Thoracic aorta (tissue), 2 donors: ENCODE measurements around the gene HTR2B. TPM values are rescaled to one million over a fixed set of nuclear protein-coding genes. Genes with fewer than 3 reads are reported as not detected.

Experiments
- ATAC-seq: fragments of 150-250 bp; one replicate; pipeline ENCODE4 v1.8.0; 2017; ENCODE audit warnings: low read depth; ENCODE audit not compliant: insufficient number of reproducible peaks, low FRiP score
- DNase-seq: peaks from one replicate; pipeline ENCODE4 v3.0.0-alpha.2; 2020; ENCODE audit warnings: low spot score
- H3K27ac ChIP-seq, 2 donors: fragments of 200-600 bp; sonication (generic); 1 replicate in 1 of 2; 2 replicates in 1 of 2; pipeline ENCODE4 v1.5.1; 2016; ENCODE audit warnings: mild to moderate bottlenecking in 2 of 2, moderate library complexity in 2 of 2
- H3K27me3 ChIP-seq: fragments of 200-600 bp; sonication (generic); replicated peaks from 2 replicates; pipeline ENCODE4 v1.6.0; 2016; ENCODE audit warnings: mild to moderate bottlenecking; ENCODE audit not compliant: insufficient read depth
- H3K36me3 ChIP-seq: fragments of 200-600 bp; sonication (generic); one replicate; pipeline ENCODE4 v1.5.1; 2016
- H3K4me1 ChIP-seq, 2 donors: fragments of 200-600 bp; sonication (generic); 1 replicate in 1 of 2; 2 replicates in 1 of 2; pipeline versions ENCODE4 v1.5.1 to v1.6.0; 2016; ENCODE audit warnings: low read depth in 2 of 2, mild to moderate bottlenecking in 1 of 2; ENCODE audit not compliant: control insufficient read depth in 1 of 2
- H3K4me3 ChIP-seq: fragments of 200-600 bp; sonication (generic); 2 replicates; pipeline ENCODE4 v1.5.1; 2016; ENCODE audit warnings: mild to moderate bottlenecking
- H3K9me3 ChIP-seq: fragments of 200-600 bp; sonication (generic); 2 replicates; pipeline ENCODE4 v1.5.1; 2016
- CTCF ChIP-seq: fragments of 200-600 bp; sonication (generic); IDR thresholded peaks from one replicate; pipeline ENCODE4 v1.5.1; 2019; ENCODE audit warnings: antibody characterized with exemption
- total RNA-seq, 2 donors: library from RNA; depleted of rRNA; stranded (reverse); fragments of >200 nt; gene quantifications; one replicate each; pipeline versions ENCODE4 v1.1.0 to v1.2.3, GENCODE V29; 2016

The HTR2B gene
- total RNA-seq, 2 donors from 2014 or later: 2.8 to 9.2 TPM

- no peaks in the 10 kb centered on the region for H3K36me3 ChIP-seq
- DNase-seq: no peak
- TF ChIP-seq CTCF: no peak
- H3K9me3 ChIP-seq: no peaks in the 10 kb centered on the region
- H3K27ac ChIP-seq: no peak overlapping the region
- H3K4me3 ChIP-seq: no peak overlapping the region
- no peak for ATAC-seq
- H3K4me1 ChIP-seq: peaks cover 0 to 20% of the 10 kb centered on the region in 2 donors
- H3K27me3 ChIP-seq: no peaks in the 10 kb centered on the region
Observed at GRCh38 chr2:231117922-231118613, 6.8 kb downstream of the HTR2B start.

GRCh38 chr2:231117148-231117547, 7.7 kb downstream of the HTR2B start:
- H3K27me3 ChIP-seq: no peaks in the 10 kb centered on the region
- H3K36me3 ChIP-seq: no peaks in the 10 kb centered on the region
- ATAC-seq (no peak), DNase-seq (no peak)
- H3K9me3 ChIP-seq: no peaks in the 10 kb centered on the region
- TF ChIP-seq CTCF: no peak
- H3K4me3 ChIP-seq: no peak overlapping the region
- peaks cover 2 to 25% of the 10 kb centered on the region in 2 donors for H3K4me1 ChIP-seq
- no peak overlapping the region for H3K27ac ChIP-seq

- H3K27me3 ChIP-seq: no peaks in the 10 kb centered on the region
- no peak overlapping the region for H3K4me3 ChIP-seq
- TF ChIP-seq CTCF: no peak
- no peaks in the 10 kb centered on the region for H3K36me3 ChIP-seq
- no peak overlapping the region for H3K27ac ChIP-seq
- H3K4me1 ChIP-seq: peaks cover 15 to 40% of the 10 kb centered on the region in 2 donors
- no peaks in the 10 kb centered on the region for H3K9me3 ChIP-seq
- no peak for ATAC-seq
- no peak for DNase-seq
Observed at GRCh38 chr2:231115651-231116050, 9.2 kb downstream of the HTR2B start.

- H3K27me3 ChIP-seq: no peaks in the 10 kb centered on the region
- H3K4me3 ChIP-seq: no peak overlapping the region
- ATAC-seq: no peak
- H3K9me3 ChIP-seq: no peaks in the 10 kb centered on the region
- TF ChIP-seq CTCF: no peak
- H3K36me3 ChIP-seq: peaks cover 5% of the 10 kb centered on the region
- peaks cover 18 to 37% of the 10 kb centered on the region in 2 donors for H3K4me1 ChIP-seq
- H3K27ac ChIP-seq: no peak overlapping the region
- DNase-seq: no peak
Observed at GRCh38 chr2:231113489-231113888, 11.4 kb downstream of the HTR2B start.

GRCh38 chr2:231111987-231112386, 12.9 kb downstream of the HTR2B start:
- DNase-seq (no peak), ATAC-seq (no peak)

More at GRCh38 chr2:231111987-231112386, 12.9 kb downstream of the HTR2B start:
- Histone ChIP-seq H3K4me1 (peaks cover 24 to 35% of the 10 kb centered on the region in 2 donors), H3K36me3 (peaks cover 6% of the 10 kb centered on the region), H3K27me3 (no peaks in the 10 kb centered on the region), H3K4me3 (no peak overlapping the region), H3K9me3 (no peaks in the 10 kb centered on the region), H3K27ac (no peak overlapping the region)
- TF ChIP-seq CTCF: no peak
